ENCODE results near the gene XXYLT1.

Gene XXYLT1

GRCh38 chr3:195165790-195166189, 105.2 kb downstream of the XXYLT1 start:
- no peak overlapping the region for H2AFZ ChIP-seq (ENCODE audit: low read depth, low read length, severe bottlenecking)
- no peak overlapping the region for H3K9ac ChIP-seq (ENCODE audit: low read length)
- H3F3A ChIP-seq (ENCODE audit: insufficient read depth) = no peaks in the 10 kb centered on the region
- H3K27me3 ChIP-seq (ENCODE audit: low read length) = no peaks in the 10 kb centered on the region
- TF ChIP-seq EZH2phosphoT487 (conservative IDR thresholded peaks at IDR 0.05; ENCODE audit: low read length) (no peak), CTCF (IDR thresholded peaks at IDR 0.05; ENCODE audit: insufficient read depth, low read length, poor library complexity, severe bottlenecking) (no peak)
- H4K20me1 ChIP-seq (ENCODE audit: low read depth, low read length) = 0 out of 2 replicates have a peak, but pooled peaks cover 3% of the 10 kb centered on the region
- H3K36me3 ChIP-seq (ENCODE audit: low read length) = no peaks in the 10 kb centered on the region
- H3K4me3 ChIP-seq (ENCODE audit: insufficient read depth, low read length, poor library complexity, severe bottlenecking) = no peak overlapping the region
- no peak overlapping the region for H3K27ac ChIP-seq (ENCODE audit: low read depth, low read length)
- H3K9me3 ChIP-seq (ENCODE audit: insufficient read depth, low read length) = no peaks in the 10 kb centered on the region
- no peaks in the 10 kb centered on the region for H3K9me2 ChIP-seq (replicated peaks; ENCODE audit: insufficient read depth, low read length)
- H3K4me2 ChIP-seq (ENCODE audit: low read depth, low read length, poor library complexity, severe bottlenecking) = no peak overlapping the region
- no peaks in the 10 kb centered on the region for H3K79me2 ChIP-seq (ENCODE audit: insufficient read depth, low read length)

GRCh38 chr3:195165265-195165609, 105.7 kb downstream of the XXYLT1 start:
- Histone ChIP-seq H4K20me1 (ENCODE audit: low read depth, low read length) (0 out of 2 replicates have a peak, but pooled peaks cover 3% of the 10 kb centered on the region), H3K27ac (ENCODE audit: low read depth, low read length) (no peak overlapping the region), H3K27me3 (ENCODE audit: low read length) (no peaks in the 10 kb centered on the region), H3K36me3 (ENCODE audit: low read length) (no peaks in the 10 kb centered on the region), H2AFZ (ENCODE audit: low read depth, low read length, severe bottlenecking) (no peak overlapping the region), H3K9ac (ENCODE audit: low read length) (no peak overlapping the region), H3K4me3 (ENCODE audit: insufficient read depth, low read length, poor library complexity, severe bottlenecking) (no peak overlapping the region), H3K4me2 (ENCODE audit: low read depth, low read length, poor library complexity, severe bottlenecking) (no peak overlapping the region), H3K79me2 (ENCODE audit: insufficient read depth, low read length) (no peaks in the 10 kb centered on the region), H3F3A (ENCODE audit: insufficient read depth) (no peaks in the 10 kb centered on the region), H3K9me2 (replicated peaks; ENCODE audit: insufficient read depth, low read length) (no peaks in the 10 kb centered on the region), H3K9me3 (ENCODE audit: insufficient read depth, low read length) (no peaks in the 10 kb centered on the region)
- TF ChIP-seq CTCF (IDR thresholded peaks at IDR 0.05; ENCODE audit: insufficient read depth, low read length, poor library complexity, severe bottlenecking) (no peak), EZH2phosphoT487 (conservative IDR thresholded peaks at IDR 0.05; ENCODE audit: low read length) (no peak)

GRCh38 chr3:195164573-195165264, 106.2 kb downstream of the XXYLT1 start:
- Histone ChIP-seq H3K4me2 (ENCODE audit: low read depth, low read length, poor library complexity, severe bottlenecking) (no peak overlapping the region), H2AFZ (ENCODE audit: low read depth, low read length, severe bottlenecking) (no peak overlapping the region), H3K79me2 (ENCODE audit: insufficient read depth, low read length) (no peaks in the 10 kb centered on the region), H3K27me3 (ENCODE audit: low read length) (no peaks in the 10 kb centered on the region), H3F3A (ENCODE audit: insufficient read depth) (no peaks in the 10 kb centered on the region), H3K9ac (ENCODE audit: low read length) (no peak overlapping the region), H4K20me1 (ENCODE audit: low read depth, low read length) (0 out of 2 replicates have a peak, but pooled peaks cover 3% of the 10 kb centered on the region), H3K9me3 (ENCODE audit: insufficient read depth, low read length) (no peaks in the 10 kb centered on the region), H3K36me3 (ENCODE audit: low read length) (no peaks in the 10 kb centered on the region), H3K9me2 (replicated peaks; ENCODE audit: insufficient read depth, low read length) (no peaks in the 10 kb centered on the region), H3K4me3 (ENCODE audit: insufficient read depth, low read length, poor library complexity, severe bottlenecking) (no peak overlapping the region), H3K27ac (ENCODE audit: low read depth, low read length) (no peak overlapping the region)
- TF ChIP-seq EZH2phosphoT487 (conservative IDR thresholded peaks at IDR 0.05; ENCODE audit: low read length) (no peak), CTCF (IDR thresholded peaks at IDR 0.05; ENCODE audit: insufficient read depth, low read length, poor library complexity, severe bottlenecking) (no peak)

Data from SU-DHL-6 (cell line).